ENCODE results near the gene SLC7A1. TPM values are rescaled to one million over a fixed set of nuclear protein-coding genes. Genes with fewer than 3 reads are reported as not detected.

The SLC7A1 gene
- total and polyA plus RNA-seq, 2 donors (not counting 3 experiments of a cell fraction or from before 2014, with no cell fraction given): 21.0 to 79.3 TPM

DNA sequence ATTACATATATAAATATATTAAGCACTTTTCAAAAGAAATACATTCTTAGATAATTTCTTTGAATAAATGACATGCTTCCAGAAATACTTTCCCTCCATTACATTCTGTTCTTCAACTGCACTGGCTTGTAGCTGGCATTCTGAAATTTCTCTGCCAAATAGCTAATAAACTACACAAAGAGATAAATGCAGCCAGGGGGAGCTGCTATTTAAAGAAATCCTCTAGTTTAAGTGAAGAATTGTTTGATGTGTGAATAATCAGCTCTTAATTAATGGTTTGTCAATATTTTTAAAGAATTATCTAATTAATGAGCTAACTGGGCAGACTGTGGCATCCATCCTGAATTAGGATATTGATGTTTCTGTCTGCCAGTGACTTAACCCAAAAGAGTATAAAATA, 30.7 kb downstream of the SLC7A1 start:
- ChIA-PET POLR2A (interaction anchor here (1.1 kb wide), 1 partner anchor 9 kb away, joined by 4 read pairs; no protein-coding TSS in a partner anchor), CTCF (interaction anchor here (0.7 to 3.1 kb wide), 22 partner anchors 10 to 280 kb away, joined by 3 to 26 read pairs (median 5); no protein-coding TSS in a partner anchor)
- dilution Hi-C loops (cut with MboI; ENCODE audit: extremely low pct_ligation_motif_present, low sequenced_read_pairs) (no loop called here), intact Hi-C loops (cut with micrococcal nuclease) (loop anchor here (1.0 to 2.0 kb wide), 2 partner anchors 18 to 30 kb away; partner anchors contain the start of gene SLC7A1)
- H3K36me3 ChIP-seq (ENCODE audit: control insufficient read depth in 2 of 2, extremely low read depth in 1 of 2, insufficient read depth in 2 of 2, low read length in 2 of 2): no peaks in the 10 kb centered on the region
- H3K9me1 ChIP-seq (replicated peaks; ENCODE audit: control insufficient read depth, extremely low read depth, insufficient read depth, low read length): no peaks in the 10 kb centered on the region
- H3K27ac ChIP-seq (ENCODE audit: insufficient read depth, low read depth, low read length): peak overlapping the region; percentile 73
- no peak overlapping the region for H3K4me2 ChIP-seq (ENCODE audit: insufficient read depth, low read length)
- peaks cover 44% of the 10 kb centered on the region for H3K4me1 ChIP-seq (ENCODE audit: control insufficient read depth, extremely low read depth, insufficient read depth, low read length)
- H4K20me1 ChIP-seq (replicated peaks; ENCODE audit: control insufficient read depth, extremely low read depth, insufficient read depth, low read length): no peaks in the 10 kb centered on the region
- H3K27me3 ChIP-seq (ENCODE audit: control insufficient read depth in 2 of 2, insufficient read depth in 2 of 2, low read length in 2 of 2): no peaks in the 10 kb centered on the region
- TF ChIP-seq EZH2 (IDR thresholded peaks at IDR 0.05; ENCODE audit: borderline replicate concordance, low read depth, low read length, severe bottlenecking): no peak
- no peak for TF ChIP-seq MAX (IDR thresholded peaks at IDR 0.05; ENCODE audit: insufficient read depth, insufficient read length)
- no peak for TF ChIP-seq POLR2AphosphoS5 (IDR thresholded peaks at IDR 0.05; ENCODE audit: insufficient read depth, low read depth, low read length)
- no peak for TF ChIP-seq JUN (IDR thresholded peaks at IDR 0.05; ENCODE audit: borderline replicate concordance, insufficient read depth, insufficient read length, low read depth)
- no peak for TF ChIP-seq CTCF (IDR thresholded peaks at IDR 0.05; ENCODE audit: extremely low read depth in 1 of 2, insufficient read depth in 1 of 2, low read depth in 1 of 2, low read length in 2 of 2)
- TF ChIP-seq POLR2A (IDR thresholded peaks at IDR 0.05; ENCODE audit: low read depth, low read length): no peak
- no peak for TF ChIP-seq MYC (IDR thresholded peaks at IDR 0.05; ENCODE audit: low read depth, low read length)
- TF ChIP-seq GATA2 (IDR thresholded peaks at IDR 0.05; ENCODE audit: insufficient read depth, insufficient read length, low read depth, low read length): no peak
- TF ChIP-seq FOS (IDR thresholded peaks at IDR 0.05; ENCODE audit: borderline replicate concordance, insufficient read depth, low read length): no peak
- no peaks in the 10 kb centered on the region for H3K9me3 ChIP-seq (replicated peaks; ENCODE audit: control insufficient read depth, insufficient read depth, low read length)
- no peak overlapping the region for H3K9ac ChIP-seq (replicated peaks; ENCODE audit: extremely low read depth, insufficient read depth, low read length)
- DNase-seq (ENCODE audit: low read depth, low spot score) (peak; percentile 37), FAIRE-seq (no peak)
- H3K79me2 ChIP-seq (ENCODE audit: control insufficient read depth, insufficient read depth, low read length): peaks cover 93% of the 10 kb centered on the region
- H3K4me3 ChIP-seq (replicated peaks in 1 of 3; ENCODE audit: insufficient read depth in 1 of 3, low read depth in 1 of 3, low read length in 3 of 3): no peak overlapping the region
- BruUV-seq (replicated peaks): no TSS peak
- H2AFZ ChIP-seq (ENCODE audit: low read depth, low read length): no peak overlapping the region

Data from endothelial cell of umbilical vein (primary cell).